NT2/D1 (cell line): ENCODE measurements around the gene MYO1A.

Experiments
- YY1 ChIP-seq: IDR thresholded peaks from 2 replicates; pipeline ENCODE4 v1.6.1; 2011; ENCODE audit not compliant: insufficient read length, insufficient read depth
- ZNF274 ChIP-seq: IDR thresholded peaks from 2 replicates; pipeline ENCODE4 v1.6.1; 2011; ENCODE audit warnings: mild to moderate bottlenecking, low read depth, low read length

GRCh38 chr12:57029457-57029856 lies 20.5 kb downstream of the MYO1A start:
- TF ChIP-seq ZNF274 (no peak), YY1 (no peak)
